Sigmoid colon (tissue), 4 donors: ENCODE measurements around the gene LEFTY2.

ENCODE experiments used
- CTCF ChIP-seq, 4 experiments: fragments of 450-650 bp in 3 of 4; fragments of 200-600 bp in 1 of 4; IDR thresholded peaks; one replicate each; pipeline ENCODE4 v1.5.1; 2016 to 2019; ENCODE audit warnings: antibody characterized with exemption in 4 of 4, mild to moderate bottlenecking in 3 of 4, moderate library complexity in 2 of 4
- EP300 ChIP-seq, 4 donors: sonication (generic); formaldehyde crosslinking; IDR thresholded peaks; one replicate each; pipeline ENCODE4 v1.6.1; 2017; ENCODE audit warnings: antibody characterized with exemption in 4 of 4
- POLR2A ChIP-seq, 2 donors: fragments of 450-650 bp; IDR thresholded peaks; one replicate each; pipeline ENCODE4 v1.6.1; 2016; ENCODE audit warnings: antibody characterized with exemption in 2 of 2, mild to moderate bottlenecking in 2 of 2, moderate library complexity in 2 of 2

GRCh38 chr1:225888289-225888897, 52.6 kb downstream of the LEFTY2 start:
- no peak for TF ChIP-seq EP300 (IDR thresholded peaks at IDR 0.05)
- no peak for TF ChIP-seq POLR2A (IDR thresholded peaks at IDR 0.05)
- no peak for TF ChIP-seq CTCF (IDR thresholded peaks at IDR 0.05)
